Measurements from ENCODE around the gene CXorf65. TPM values are rescaled to one million over a fixed set of nuclear protein-coding genes. Genes with fewer than 3 reads are reported as not detected.

The CXorf65 gene
- total RNA-seq, 6 donors from 2014 or later = 1.0 to 3.6 (median 3.3) TPM; not detected in 3

GRCh38 chrX:71107245-71107644 is 705 bp upstream of the CXorf65 start:
- no peak for TF ChIP-seq CTCF (IDR thresholded peaks at IDR 0.05)
- no peak for TF ChIP-seq POLR2AphosphoS5 (IDR thresholded peaks at IDR 0.05)
- TF ChIP-seq POLR2A (IDR thresholded peaks at IDR 0.05) = no peak
- no peak for TF ChIP-seq EP300 (IDR thresholded peaks at IDR 0.05)
- no peak for DNase-seq
- WGBS, 2 donors = 44 to 67% methylated on average over 4 of the region's 4 CpGs

GRCh38 chrX:71105628-71106027 is 912 bp downstream of the CXorf65 start:
- Histone ChIP-seq H3K27me3 (no peaks in the 10 kb centered on the region), H3K4me1 (peaks cover 3 to 20% (median 7%) of the 10 kb centered on the region in 4 donors), H3K4me3 (no peak overlapping the region), H3K36me3 (no peaks in the 10 kb centered on the region), H3K27ac (no peak overlapping the region), H3K9me3 (no peaks in the 10 kb centered on the region)
- TF ChIP-seq POLR2AphosphoS5 (IDR thresholded peaks at IDR 0.05) (no peak), EP300 (IDR thresholded peaks at IDR 0.05) (no peak), POLR2A (IDR thresholded peaks at IDR 0.05) (no peak), CTCF (IDR thresholded peaks at IDR 0.05) (no peak)
- 84 to 100% methylated on average over 3 of the region's 3 CpGs for WGBS, 2 donors
- DNase-seq (no peak), ATAC-seq (ENCODE audit: low FRiP score in 2 of 2) (no peak)

More at GRCh38 chrX:71107245-71107644, 705 bp upstream of the CXorf65 start:
- Histone ChIP-seq H3K4me3 (no peak overlapping the region), H3K36me3 (no peaks in the 10 kb centered on the region), H3K9me3 (no peaks in the 10 kb centered on the region), H3K27ac (no peak overlapping the region), H3K27me3 (no peaks in the 10 kb centered on the region), H3K4me1 (peaks cover 3 to 20% (median 7%) of the 10 kb centered on the region in 4 donors)
- no peak for ATAC-seq (ENCODE audit: low FRiP score in 2 of 2)

- Histone ChIP-seq H3K4me3 (no peak overlapping the region), H3K4me1 (peaks cover 4 to 20% (median 8%) of the 10 kb centered on the region in 4 donors), H3K9me3 (no peaks in the 10 kb centered on the region), H3K27me3 (no peaks in the 10 kb centered on the region), H3K27ac (peak overlapping the region in 3 of 4 donors; percentile 59 to 74 (median 64)), H3K36me3 (no peaks in the 10 kb centered on the region)
- TF ChIP-seq EP300 (IDR thresholded peaks at IDR 0.05) (no peak), CTCF (IDR thresholded peaks at IDR 0.05) (no peak), POLR2AphosphoS5 (IDR thresholded peaks at IDR 0.05) (no peak), POLR2A (IDR thresholded peaks at IDR 0.05) (no peak)
- 22 to 29% methylated on average over 8 to 9 of the region's 10 CpGs for WGBS, 2 donors
- peak in 1 of 2 donors; percentile 37 for DNase-seq
- ATAC-seq (ENCODE audit: low FRiP score in 2 of 2) = peak in 1 of 2 donors; percentile 36
These were observed 3.2 kb downstream of the CXorf65 start for GRCh38 chrX:71103110-71103983.

- no peaks in the 10 kb centered on the region for H3K36me3 ChIP-seq
- peak overlapping the region in 2 of 4 donors; percentile 48 to 59 for H3K27ac ChIP-seq
- DNase-seq (no peak), ATAC-seq (ENCODE audit: low FRiP score in 2 of 2) (no peak)
- H3K9me3 ChIP-seq = no peaks in the 10 kb centered on the region
- no peaks in the 10 kb centered on the region for H3K27me3 ChIP-seq
- TF ChIP-seq CTCF (IDR thresholded peaks at IDR 0.05) (no peak), EP300 (IDR thresholded peaks at IDR 0.05) (no peak), POLR2A (IDR thresholded peaks at IDR 0.05) (no peak), POLR2AphosphoS5 (IDR thresholded peaks at IDR 0.05) (no peak)
- 67 to 90% methylated on average over 2 to 3 of the region's 3 CpGs for WGBS, 2 donors
- peaks cover 10 to 15% (median 12%) of the 10 kb centered on the region in 4 donors for H3K4me1 ChIP-seq
- H3K4me3 ChIP-seq = no peak overlapping the region
These were observed 4.2 kb downstream of the CXorf65 start for GRCh38 chrX:71102292-71102691.

Data from upper lobe of left lung (tissue), 6 donors.